GM12878 (cell line): Measurements from ENCODE around the gene WWOX. TPM values are rescaled to one million over a fixed set of nuclear protein-coding genes. Genes with fewer than 3 reads are reported as not detected.

ENCODE experiments used
- ATAC-seq: fragments of 200-7000 bp; cut with Tn5 transposase; 3 replicates; pipeline ENCODE4 v1.9.1; 2020; ENCODE audit warnings: mild to moderate bottlenecking, moderate library complexity
- BruUV-seq: library from RNA; stranded (reverse); fragments of 400-500 nt; replicated peaks from 2 replicates; lab custom pipeline; 2021; lab: Mats Ljungman, UMichigan
- CTCF ChIA-PET: fragments of 300-600 bp; sonication (Branson Sonifier 250); formaldehyde crosslinking; extraction: SDS; loops from one replicate; lab custom pipeline; 2021; ENCODE audit warnings: inconsistent platforms; lab: Yijun Ruan, JAX
- POLR2A ChIA-PET: fragments of 350-600 bp; formaldehyde crosslinking; extraction: SDS; loops from one replicate; lab custom pipeline; 2021; ENCODE audit warnings: inconsistent platforms; lab: Charles Lee
- RAD21 ChIA-PET: fragments of 300-600 bp; sonication (Branson Sonifier 250); formaldehyde crosslinking; loops from one replicate; lab custom pipeline; 2023; ENCODE audit warnings: antibody characterized with exemption; ENCODE audit not compliant: unreplicated experiment; lab: Charles Lee
- SMC1A ChIA-PET: fragments of 300-600 bp; sonication (Branson Sonifier 250); formaldehyde crosslinking; loops from one replicate; lab custom pipeline; 2023; ENCODE audit not compliant: unreplicated experiment, uncharacterized antibody; lab: Charles Lee
- DNase-seq: peaks from one replicate; pipeline ENCODE4 v3.0.0-alpha.2; 2011; ENCODE audit warnings: low read depth, low spot score
- FAIRE-seq: peaks from 3 replicates; lab custom pipeline; 2011; peaks lifted over from hg19 to GRCh38; lab: Jason Lieb, UNC
- H2AFZ ChIP-seq: 2 replicates; pipeline ENCODE4 v1.6.0; 2011; ENCODE audit warnings: low read depth, low read length, control low read depth; ENCODE audit not compliant: control insufficient read depth
- H3K27ac ChIP-seq: 2 replicates; pipeline ENCODE4 v1.5.1; 2011; ENCODE audit warnings: control low read depth; ENCODE audit not compliant: control insufficient read depth, insufficient read depth
- H3K27me3 ChIP-seq, 2 experiments: replicated peaks in 1 of 2; 2 replicates each; pipeline versions ENCODE4 v1.6.0 to v1.6.1; 2011; ENCODE audit warnings: low read length in 1 of 2; ENCODE audit not compliant: control insufficient read depth in 2 of 2, insufficient read depth in 2 of 2
- H3K36me3 ChIP-seq, 2 experiments: 2 replicates each; pipeline ENCODE4 v1.5.1; 2011; ENCODE audit warnings: low read length in 1 of 2; ENCODE audit not compliant: control insufficient read depth in 2 of 2, insufficient read depth in 2 of 2
- H3K4me1 ChIP-seq: 2 replicates; pipeline ENCODE4 v1.6.1; 2011; ENCODE audit warnings: mild to moderate bottlenecking, low read length, moderate library complexity, mixed read lengths; ENCODE audit not compliant: control insufficient read depth, insufficient read depth
- H3K4me2 ChIP-seq: 2 replicates; pipeline ENCODE4 v1.6.0; 2011; ENCODE audit warnings: control low read depth; ENCODE audit not compliant: control insufficient read depth, insufficient read depth
- H3K4me3 ChIP-seq: fragments of 200-600 bp; sonication (generic); 2 replicates; pipeline ENCODE4 v1.5.1; 2016
- H3K79me2 ChIP-seq: 2 replicates; pipeline ENCODE4 v1.6.0; 2011; ENCODE audit warnings: low read length; ENCODE audit not compliant: control insufficient read depth, insufficient read depth
- H3K9ac ChIP-seq: 2 replicates; pipeline ENCODE4 v1.8.0; 2011; ENCODE audit warnings: low read length, control low read depth, mixed read lengths; ENCODE audit not compliant: control insufficient read depth, insufficient read depth
- H3K9me3 ChIP-seq: replicated peaks from 3 replicates; pipeline ENCODE4 v1.5.1; 2011; ENCODE audit warnings: mild to moderate bottlenecking, low read length; ENCODE audit not compliant: control insufficient read depth, insufficient read depth
- H4K20me1 ChIP-seq: 2 replicates; pipeline ENCODE4 v1.6.0; 2011; ENCODE audit not compliant: control insufficient read depth, insufficient read depth
- CEBPB ChIP-seq, 2 experiments: fragments of 150-350 bp in 1 of 2; IDR thresholded peaks; 2 replicates each; pipeline ENCODE4 v1.6.1; 2012 to 2014; ENCODE audit warnings: low read depth in 2 of 2, low read length in 2 of 2, borderline replicate concordance in 1 of 2, inconsistent platforms in 1 of 2
- CREM ChIP-seq: IDR thresholded peaks from 2 replicates; pipeline ENCODE4 v1.6.1; 2014; ENCODE audit warnings: antibody characterized with exemption, low read depth
- EZH2 ChIP-seq: IDR thresholded peaks from 2 replicates; pipeline ENCODE4 v1.6.1; 2012; ENCODE audit warnings: low read depth, mild to moderate bottlenecking, control low read depth, inconsistent platforms, low read length, borderline replicate concordance; ENCODE audit not compliant: control insufficient read depth
- GATAD2B ChIP-seq: fragments of 450-650 bp; conservative IDR thresholded peaks from 2 replicates; pipeline ENCODE4 v1.6.1; 2017; ENCODE audit warnings: low read depth, mild to moderate bottlenecking, moderate library complexity
- HDGF ChIP-seq: fragments of 450-650 bp; IDR thresholded peaks from 2 replicates; pipeline ENCODE4 v1.6.1; 2016; ENCODE audit warnings: antibody characterized with exemption
- IKZF1 ChIP-seq: fragments of 450-650 bp; conservative IDR thresholded peaks from 2 replicates; pipeline ENCODE4 v1.6.1; 2017; ENCODE audit warnings: antibody characterized with exemption, mild to moderate bottlenecking
- KAT2A ChIP-seq: conservative IDR thresholded peaks from 2 replicates; pipeline ENCODE4 v1.6.1; 2011; ENCODE audit warnings: low read depth, low read length; ENCODE audit not compliant: control insufficient read depth
- MYB ChIP-seq: fragments of 150-350 bp; IDR thresholded peaks from 2 replicates; pipeline ENCODE4 v1.6.1; 2014; ENCODE audit warnings: mild to moderate bottlenecking, low read depth, low read length, borderline replicate concordance
- STAT1 ChIP-seq: fragments of 450-650 bp; conservative IDR thresholded peaks from 2 replicates; pipeline ENCODE4 v1.6.1; 2014; ENCODE audit warnings: antibody characterized with exemption, mild to moderate bottlenecking
- TCF12 ChIP-seq: IDR thresholded peaks from 2 replicates; pipeline ENCODE4 v1.6.1; 2011; ENCODE audit warnings: low read depth, mild to moderate bottlenecking, low read length
- YY1 ChIP-seq: IDR thresholded peaks from 2 replicates; pipeline ENCODE4 v1.6.1; 2011; ENCODE audit warnings: low read depth, mild to moderate bottlenecking, low read length
- ZNF384 ChIP-seq: IDR thresholded peaks from 2 replicates; pipeline ENCODE4 v1.6.1; 2012; ENCODE audit warnings: low read depth, mild to moderate bottlenecking, low read length, improper control_type of control experiment, borderline replicate concordance
- WGBS: methylation state at CpG from one replicate; pipeline ENCODE4 v1.1.6; 2016; ENCODE audit warnings: low lambda C conversion rate; ENCODE audit not compliant: insufficient replicate concordance, insufficient coverage; ENCODE audit errors: missing lambda C conversion rate; 5-methylcytosine and 5-hydroxymethylcytosine counted together
- in situ Hi-C: fragments of 300-500 bp; cut with MboI; formaldehyde crosslinking; loops from 9 replicates; pipeline ENCODE4 v1.14.3; 2018; ENCODE audit warnings: mixed read lengths
- intact Hi-C: fragments of 100-400 bp; cut with micrococcal nuclease; formaldehyde crosslinking; loops from one replicate; pipeline ENCODE4 v1.14.2; 2022; ENCODE audit not compliant: unreplicated experiment
- polyA plus RNA-seq, 11 experiments: library from polyadenylated mRNA; depleted of rRNA in 4 of 11; unstranded in 6 of 11; stranded (reverse) in 5 of 11; fragments of >200 nt; fragmentation: Nextera tagmentation in 4 of 11; fragmentation: Illumina TruSeq in 1 of 11; extraction: Ambion mirVana in 4 of 11; extraction: Trizol in 1 of 11; gene quantifications; 1 replicate in 1 of 11; 2 replicates in 10 of 11; pipeline versions ENCODE4 v1.2.1 to v1.2.3, GENCODE V29; 2011 to 2016; ENCODE audit warnings: inconsistent platforms in 2 of 11, missing spikeins in 2 of 11, low read depth in 1 of 11
- total RNA-seq, 4 experiments: library from RNA; depleted of rRNA in 3 of 4; stranded (reverse); fragments of >200 nt in 3 of 4; fragmentation: Illumina TruSeq in 1 of 4; extraction: Trizol in 1 of 4; gene quantifications; 2 replicates each; pipeline versions ENCODE4 v1.2.1 to v1.2.3, GENCODE V29; 2013 to 2021
- TF ChIP-seq, protein P1 (sequence below): IDR thresholded peaks from 2 replicates; pipeline ENCODE4 v1.6.1; 2011; ENCODE audit warnings: low read depth, low read length, improper control_type of control experiment, borderline replicate concordance
- TF ChIP-seq, protein P2 (sequence below): fragments of 450-650 bp; IDR thresholded peaks from 2 replicates; pipeline ENCODE4 v1.6.1; 2017; ENCODE audit warnings: mild to moderate bottlenecking
- TF ChIP-seq, protein P3 (sequence below): fragments of 450-650 bp; IDR thresholded peaks from 2 replicates; pipeline ENCODE4 v1.6.1; 2016; ENCODE audit warnings: mild to moderate bottlenecking, moderate library complexity, borderline replicate concordance
- TF ChIP-seq, protein P4 (sequence below): IDR thresholded peaks from 2 replicates; pipeline ENCODE4 v1.6.1; 2012; ENCODE audit warnings: low read length, inconsistent platforms

The WWOX gene
- total and polyA plus RNA-seq, 10 of the 15 experiments (the other 5 are each of a cell fraction or from before 2014, with no cell fraction given): 2.8 to 24.4 (median 17.8) TPM

DNA sequence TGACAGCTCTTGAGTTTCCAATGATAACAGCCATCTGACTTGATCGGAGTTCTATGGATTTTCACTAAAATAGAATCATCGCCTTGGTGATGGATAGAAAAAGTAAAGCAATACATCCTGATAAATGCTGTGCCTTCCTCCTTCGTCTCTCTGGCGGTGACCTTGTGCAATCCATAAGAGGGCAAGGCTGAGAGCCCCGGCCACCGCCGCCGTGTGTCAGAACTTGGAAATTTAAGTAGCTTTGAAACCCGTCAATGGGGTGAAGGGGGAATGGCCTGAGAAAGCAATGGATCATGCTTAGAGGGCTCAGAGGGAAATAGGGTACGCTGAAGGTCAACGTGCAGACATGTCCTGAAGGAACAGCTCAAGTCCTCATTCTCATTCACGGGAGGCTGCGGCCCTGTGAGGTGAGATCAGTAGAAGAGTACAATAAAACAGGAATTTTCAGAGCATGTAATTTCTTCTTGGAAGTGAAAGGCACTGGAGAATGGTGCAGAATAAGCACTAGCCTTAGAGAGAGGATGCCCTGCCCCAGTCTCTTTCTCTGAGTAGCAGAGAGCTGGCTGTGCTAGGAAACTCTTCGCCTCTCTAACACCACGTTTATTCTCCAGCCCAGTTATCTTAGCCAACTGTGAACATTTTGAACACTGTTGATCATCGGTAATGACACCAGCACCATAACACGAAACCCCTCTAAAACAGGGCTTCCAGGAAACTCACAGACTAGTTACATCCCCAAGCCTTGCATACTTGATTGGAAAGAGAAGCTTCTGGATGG, 573.5 kb downstream of the WWOX start:
- CTCF ChIA-PET: no interaction called here
- intact Hi-C loops: no loop called here
- TF ChIP-seq, protein P1, sequence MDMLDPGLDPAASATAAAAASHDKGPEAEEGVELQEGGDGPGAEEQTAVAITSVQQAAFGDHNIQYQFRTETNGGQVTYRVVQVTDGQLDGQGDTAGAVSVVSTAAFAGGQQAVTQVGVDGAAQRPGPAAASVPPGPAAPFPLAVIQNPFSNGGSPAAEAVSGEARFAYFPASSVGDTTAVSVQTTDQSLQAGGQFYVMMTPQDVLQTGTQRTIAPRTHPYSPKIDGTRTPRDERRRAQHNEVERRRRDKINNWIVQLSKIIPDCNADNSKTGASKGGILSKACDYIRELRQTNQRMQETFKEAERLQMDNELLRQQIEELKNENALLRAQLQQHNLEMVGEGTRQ: no peak
- no peak for TF ChIP-seq CREM
- no peak for TF ChIP-seq YY1
- TF ChIP-seq, protein P2, sequence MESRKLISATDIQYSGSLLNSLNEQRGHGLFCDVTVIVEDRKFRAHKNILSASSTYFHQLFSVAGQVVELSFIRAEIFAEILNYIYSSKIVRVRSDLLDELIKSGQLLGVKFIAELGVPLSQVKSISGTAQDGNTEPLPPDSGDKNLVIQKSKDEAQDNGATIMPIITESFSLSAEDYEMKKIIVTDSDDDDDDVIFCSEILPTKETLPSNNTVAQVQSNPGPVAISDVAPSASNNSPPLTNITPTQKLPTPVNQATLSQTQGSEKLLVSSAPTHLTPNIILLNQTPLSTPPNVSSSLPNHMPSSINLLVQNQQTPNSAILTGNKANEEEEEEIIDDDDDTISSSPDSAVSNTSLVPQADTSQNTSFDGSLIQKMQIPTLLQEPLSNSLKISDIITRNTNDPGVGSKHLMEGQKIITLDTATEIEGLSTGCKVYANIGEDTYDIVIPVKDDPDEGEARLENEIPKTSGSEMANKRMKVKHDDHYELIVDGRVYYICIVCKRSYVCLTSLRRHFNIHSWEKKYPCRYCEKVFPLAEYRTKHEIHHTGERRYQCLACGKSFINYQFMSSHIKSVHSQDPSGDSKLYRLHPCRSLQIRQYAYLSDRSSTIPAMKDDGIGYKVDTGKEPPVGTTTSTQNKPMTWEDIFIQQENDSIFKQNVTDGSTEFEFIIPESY: no peak
- TF ChIP-seq, protein P3, sequence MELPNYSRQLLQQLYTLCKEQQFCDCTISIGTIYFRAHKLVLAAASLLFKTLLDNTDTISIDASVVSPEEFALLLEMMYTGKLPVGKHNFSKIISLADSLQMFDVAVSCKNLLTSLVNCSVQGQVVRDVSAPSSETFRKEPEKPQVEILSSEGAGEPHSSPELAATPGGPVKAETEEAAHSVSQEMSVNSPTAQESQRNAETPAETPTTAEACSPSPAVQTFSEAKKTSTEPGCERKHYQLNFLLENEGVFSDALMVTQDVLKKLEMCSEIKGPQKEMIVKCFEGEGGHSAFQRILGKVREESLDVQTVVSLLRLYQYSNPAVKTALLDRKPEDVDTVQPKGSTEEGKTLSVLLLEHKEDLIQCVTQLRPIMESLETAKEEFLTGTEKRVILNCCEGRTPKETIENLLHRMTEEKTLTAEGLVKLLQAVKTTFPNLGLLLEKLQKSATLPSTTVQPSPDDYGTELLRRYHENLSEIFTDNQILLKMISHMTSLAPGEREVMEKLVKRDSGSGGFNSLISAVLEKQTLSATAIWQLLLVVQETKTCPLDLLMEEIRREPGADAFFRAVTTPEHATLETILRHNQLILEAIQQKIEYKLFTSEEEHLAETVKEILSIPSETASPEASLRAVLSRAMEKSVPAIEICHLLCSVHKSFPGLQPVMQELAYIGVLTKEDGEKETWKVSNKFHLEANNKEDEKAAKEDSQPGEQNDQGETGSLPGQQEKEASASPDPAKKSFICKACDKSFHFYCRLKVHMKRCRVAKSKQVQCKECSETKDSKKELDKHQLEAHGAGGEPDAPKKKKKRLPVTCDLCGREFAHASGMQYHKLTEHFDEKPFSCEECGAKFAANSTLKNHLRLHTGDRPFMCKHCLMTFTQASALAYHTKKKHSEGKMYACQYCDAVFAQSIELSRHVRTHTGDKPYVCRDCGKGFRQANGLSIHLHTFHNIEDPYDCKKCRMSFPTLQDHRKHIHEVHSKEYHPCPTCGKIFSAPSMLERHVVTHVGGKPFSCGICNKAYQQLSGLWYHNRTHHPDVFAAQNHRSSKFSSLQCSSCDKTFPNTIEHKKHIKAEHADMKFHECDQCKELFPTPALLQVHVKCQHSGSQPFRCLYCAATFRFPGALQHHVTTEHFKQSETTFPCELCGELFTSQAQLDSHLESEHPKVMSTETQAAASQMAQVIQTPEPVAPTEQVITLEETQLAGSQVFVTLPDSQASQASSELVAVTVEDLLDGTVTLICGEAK: no peak
- no peak for TF ChIP-seq EZH2
- TF ChIP-seq ZNF384: no peak
- TF ChIP-seq, protein P4, sequence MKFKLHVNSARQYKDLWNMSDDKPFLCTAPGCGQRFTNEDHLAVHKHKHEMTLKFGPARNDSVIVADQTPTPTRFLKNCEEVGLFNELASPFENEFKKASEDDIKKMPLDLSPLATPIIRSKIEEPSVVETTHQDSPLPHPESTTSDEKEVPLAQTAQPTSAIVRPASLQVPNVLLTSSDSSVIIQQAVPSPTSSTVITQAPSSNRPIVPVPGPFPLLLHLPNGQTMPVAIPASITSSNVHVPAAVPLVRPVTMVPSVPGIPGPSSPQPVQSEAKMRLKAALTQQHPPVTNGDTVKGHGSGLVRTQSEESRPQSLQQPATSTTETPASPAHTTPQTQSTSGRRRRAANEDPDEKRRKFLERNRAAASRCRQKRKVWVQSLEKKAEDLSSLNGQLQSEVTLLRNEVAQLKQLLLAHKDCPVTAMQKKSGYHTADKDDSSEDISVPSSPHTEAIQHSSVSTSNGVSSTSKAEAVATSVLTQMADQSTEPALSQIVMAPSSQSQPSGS: no peak
- TF ChIP-seq GATAD2B: no peak
- TF ChIP-seq KAT2A: no peak
- no peak for TF ChIP-seq TCF12
- TF ChIP-seq CEBPB (IDR thresholded peaks at IDR 0.05; ENCODE audit: borderline replicate concordance in 1 of 2, low read depth in 2 of 2, low read length in 2 of 2): no peak
- no peak for TF ChIP-seq MYB
- TF ChIP-seq IKZF1: no peak
- no peak for TF ChIP-seq HDGF
- TF ChIP-seq STAT1: no peak

More for the DNA sequence above, 573.5 kb downstream of the WWOX start:
- no TSS peak for BruUV-seq
- H3K4me2 ChIP-seq: no peak overlapping the region
- ATAC-seq (no peak), DNase-seq (no peak), FAIRE-seq (no peak)
- ChIA-PET POLR2A (no interaction called here), SMC1A (no interaction called here), RAD21 (no interaction called here)
- H3K27ac ChIP-seq: no peak overlapping the region
- no peaks in the 10 kb centered on the region for H3K27me3 ChIP-seq
- no peak overlapping the region for H2AFZ ChIP-seq
- no peaks in the 10 kb centered on the region for H3K36me3 ChIP-seq
- H3K79me2 ChIP-seq: no peaks in the 10 kb centered on the region
- H3K4me3 ChIP-seq: no peak overlapping the region
- 70% methylated on average over 17 of the region's 17 CpGs for WGBS
- no peaks in the 10 kb centered on the region for H3K9me3 ChIP-seq
- in situ Hi-C loops: no loop called here
- H3K9ac ChIP-seq: no peak overlapping the region
- no peaks in the 10 kb centered on the region for H4K20me1 ChIP-seq
- no peaks in the 10 kb centered on the region for H3K4me1 ChIP-seq
